ENCODE measurements around the gene TRMT112.

- TF ChIP-seq CTCF (IDR thresholded peaks at IDR 0.05; ENCODE audit: low read length), result no peak
- TF ChIP-seq EZH2 (IDR thresholded peaks at IDR 0.05; ENCODE audit: borderline replicate concordance, low read length), result no peak
These were observed 19.5 kb downstream of the TRMT112 start for GRCh38 chr11:64297699-64298358.
